HG03520 (cell line): ENCODE measurements around the gene APRT.
A peak's percentile ranks its signal among the peaks of the same experiment; 100 is the strongest.

ENCODE experiments used
- ATAC-seq: cut with Tn5 transposase; IDR thresholded peaks from one replicate; pipeline ENCODE4 v1.9.1; 2021; ENCODE audit warnings: mild to moderate bottlenecking, moderate library complexity; ENCODE audit not compliant: unreplicated experiment

The APRT gene, protein sequence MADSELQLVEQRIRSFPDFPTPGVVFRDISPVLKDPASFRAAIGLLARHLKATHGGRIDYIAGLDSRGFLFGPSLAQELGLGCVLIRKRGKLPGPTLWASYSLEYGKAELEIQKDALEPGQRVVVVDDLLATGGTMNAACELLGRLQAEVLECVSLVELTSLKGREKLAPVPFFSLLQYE

DNA sequence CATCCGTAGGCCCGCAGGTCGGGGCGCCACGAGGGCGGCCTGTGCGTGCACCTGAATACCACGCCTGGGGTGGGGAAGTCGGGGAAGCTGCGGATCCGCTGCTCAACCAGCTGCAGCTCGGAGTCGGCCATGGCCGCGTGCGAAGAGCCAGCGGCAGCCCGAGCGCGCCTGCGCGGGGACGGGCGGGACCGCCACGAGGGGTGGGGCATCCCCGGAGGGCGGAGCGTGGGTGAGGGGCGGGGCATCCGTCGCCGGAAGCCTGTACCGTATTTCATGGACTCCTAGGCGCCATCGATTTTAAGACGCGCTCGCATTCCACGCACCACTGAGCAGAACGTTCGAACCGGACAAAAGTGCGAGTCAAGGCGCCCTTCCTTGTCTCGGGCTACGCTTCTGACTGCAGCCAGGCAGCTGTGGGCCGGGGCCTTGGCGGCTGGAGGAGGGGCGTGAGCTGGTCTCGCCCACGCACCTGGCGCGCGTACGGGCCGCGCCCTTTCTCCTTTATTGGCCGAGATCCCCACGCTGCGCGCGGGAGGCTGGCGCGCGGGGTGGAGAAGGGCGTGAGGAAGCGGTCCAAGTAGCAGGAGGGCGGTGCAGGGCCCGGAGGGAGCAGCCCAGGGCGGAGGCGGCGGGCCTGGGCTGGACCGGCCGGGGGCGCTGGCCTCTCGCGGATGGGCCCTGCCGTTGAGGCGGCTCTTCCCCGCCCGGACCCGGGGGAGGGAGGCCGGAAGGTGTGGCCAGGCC, at the start of gene APRT:
Gene APRT, minus strand, starts transcription at position 160 of the 744 bp plus-strand sequence. Its CDS starts 29 bp downstream, at position 131.
- ATAC-seq: peak; percentile 54

DNA sequence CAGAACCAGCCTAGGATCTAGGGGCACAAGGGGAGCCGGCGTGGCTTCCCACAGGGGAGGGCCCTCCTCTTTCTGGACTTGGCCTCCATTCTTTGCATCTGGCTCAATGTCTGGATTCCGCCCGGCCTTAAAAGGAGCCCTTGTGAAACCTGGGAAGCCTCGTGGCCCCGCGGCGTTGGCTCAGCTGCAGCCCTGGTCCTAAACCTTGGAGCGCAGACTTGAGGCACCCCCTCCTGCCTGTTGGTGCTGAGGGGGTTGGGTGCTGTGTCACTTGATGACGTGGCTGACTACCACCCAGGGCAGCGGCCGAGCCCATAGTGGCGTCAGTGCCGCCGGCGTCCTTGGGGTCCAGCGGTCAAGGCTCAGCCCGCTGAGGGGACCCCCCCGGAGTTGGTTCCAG, 49.6 kb upstream of the APRT start:
- ATAC-seq: no peak

DNA sequence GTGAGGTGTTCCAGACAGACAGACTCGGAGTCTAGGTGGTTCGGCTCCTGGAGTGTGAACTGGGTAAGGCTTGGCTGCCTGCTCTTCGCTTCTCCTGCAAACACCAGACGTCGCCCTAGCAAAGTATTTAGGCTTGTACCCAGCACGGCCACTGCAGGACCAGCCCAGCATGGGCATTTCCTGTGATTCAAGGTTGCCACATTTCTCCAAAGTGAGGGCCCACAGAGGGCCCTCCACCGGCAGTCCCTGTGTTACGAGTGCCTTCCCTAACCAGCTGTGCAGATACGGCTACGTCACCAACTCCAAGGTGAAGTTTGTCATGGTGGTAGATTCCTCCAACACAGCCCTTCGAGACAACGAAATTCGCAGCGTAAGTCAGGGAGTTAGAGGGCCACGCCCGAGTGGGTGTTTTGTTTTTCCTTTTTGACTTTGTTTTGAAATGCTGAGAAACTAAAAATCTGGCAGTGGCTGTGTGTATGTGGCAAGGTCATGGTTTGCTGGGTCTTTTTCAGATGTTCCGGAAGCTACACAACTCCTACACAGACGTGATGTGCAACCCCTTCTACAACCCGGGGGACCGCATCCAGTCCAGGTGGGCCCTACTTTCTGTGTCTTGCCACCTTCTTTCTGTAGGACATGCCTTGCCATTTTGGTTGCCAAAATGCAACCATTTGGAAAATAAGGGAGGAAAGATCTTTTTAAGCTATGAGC, 47.8 kb upstream of the APRT start:
- no peak for ATAC-seq

DNA sequence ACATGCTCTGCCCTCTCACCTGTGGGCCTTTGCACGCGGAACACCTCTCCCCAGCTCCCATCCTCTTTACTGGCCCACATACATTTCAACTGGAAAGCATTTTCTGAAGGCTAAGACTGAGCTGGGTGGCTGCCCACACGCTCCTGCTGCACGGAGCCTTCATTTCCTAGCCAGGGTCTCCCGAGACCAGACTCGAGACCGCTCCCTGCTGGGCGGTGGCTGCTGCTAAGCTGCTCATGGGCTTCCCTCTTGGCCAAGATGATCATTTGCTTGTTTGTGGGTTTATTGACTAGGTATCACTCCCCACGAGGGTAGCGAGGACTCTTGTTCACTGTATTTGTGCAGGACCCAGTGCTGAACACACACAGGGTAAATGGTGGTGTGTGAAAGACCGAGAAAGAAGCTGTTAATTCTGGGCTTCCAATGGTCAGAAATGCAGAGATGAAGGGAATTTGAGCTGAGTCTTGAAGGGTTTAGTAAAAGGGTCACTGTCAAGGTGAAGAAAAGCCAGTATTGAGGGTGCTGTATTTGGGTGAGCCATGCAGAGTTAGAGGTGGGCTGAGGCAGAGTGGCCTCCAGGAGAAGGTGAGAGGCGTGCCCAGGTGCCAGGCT, 46.1 kb upstream of the APRT start:
- ATAC-seq: no peak

DNA sequence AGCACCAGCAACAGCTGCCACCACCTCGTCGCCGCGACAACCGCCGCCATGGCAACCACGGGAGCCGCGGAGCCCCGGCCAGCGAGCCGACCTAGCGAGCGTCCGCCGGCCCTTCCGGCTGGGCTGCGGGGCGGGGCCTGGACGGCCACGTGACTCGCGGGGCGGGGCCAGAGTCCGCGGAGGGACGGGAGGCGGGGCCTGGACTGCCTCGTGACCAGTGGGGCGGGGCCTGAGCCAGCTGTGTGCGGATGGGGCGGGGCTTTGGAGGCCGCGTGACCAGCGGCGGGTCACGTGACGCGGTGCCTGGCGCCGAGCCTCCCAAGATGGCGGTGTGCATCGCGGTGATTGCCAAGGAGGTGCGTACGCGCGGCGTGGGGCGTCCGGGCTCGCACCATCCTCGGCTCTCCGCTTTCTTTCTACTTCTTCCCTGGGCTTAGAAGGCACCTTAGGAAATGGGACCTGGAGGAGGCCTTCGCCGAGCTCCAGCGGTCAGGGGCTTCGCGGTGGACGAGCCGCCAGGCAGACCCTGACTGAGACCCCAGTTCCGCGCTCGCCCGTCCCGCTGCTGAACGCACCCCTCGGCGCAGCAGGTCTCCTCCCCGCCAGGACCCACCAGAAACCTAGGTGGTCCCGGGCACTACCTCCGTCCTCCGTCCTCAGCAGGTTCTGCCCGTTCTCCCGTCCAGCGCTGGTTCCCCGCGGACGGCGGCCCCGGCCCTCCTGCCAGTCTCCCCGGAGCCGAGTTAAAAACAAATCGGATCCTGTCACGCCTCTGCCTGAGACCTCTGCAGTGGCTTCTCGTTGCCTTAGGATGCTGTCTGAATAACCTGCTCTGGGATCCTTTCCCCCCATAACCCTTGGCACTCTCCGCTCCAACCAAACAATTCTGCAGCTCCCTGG, 45.4 kb upstream of the APRT start, which contains the start of the genes GALNS and TRAPPC2L:
Gene GALNS, minus strand, starts transcription at position 120 of the 900 bp plus-strand sequence. Its CDS starts 70 bp downstream, at position 50.
Gene TRAPPC2L, plus strand, starts transcription at position 300 of the 900 bp plus-strand sequence. Its CDS starts 24 bp downstream, at position 324.
- ATAC-seq: peak; percentile 74

DNA sequence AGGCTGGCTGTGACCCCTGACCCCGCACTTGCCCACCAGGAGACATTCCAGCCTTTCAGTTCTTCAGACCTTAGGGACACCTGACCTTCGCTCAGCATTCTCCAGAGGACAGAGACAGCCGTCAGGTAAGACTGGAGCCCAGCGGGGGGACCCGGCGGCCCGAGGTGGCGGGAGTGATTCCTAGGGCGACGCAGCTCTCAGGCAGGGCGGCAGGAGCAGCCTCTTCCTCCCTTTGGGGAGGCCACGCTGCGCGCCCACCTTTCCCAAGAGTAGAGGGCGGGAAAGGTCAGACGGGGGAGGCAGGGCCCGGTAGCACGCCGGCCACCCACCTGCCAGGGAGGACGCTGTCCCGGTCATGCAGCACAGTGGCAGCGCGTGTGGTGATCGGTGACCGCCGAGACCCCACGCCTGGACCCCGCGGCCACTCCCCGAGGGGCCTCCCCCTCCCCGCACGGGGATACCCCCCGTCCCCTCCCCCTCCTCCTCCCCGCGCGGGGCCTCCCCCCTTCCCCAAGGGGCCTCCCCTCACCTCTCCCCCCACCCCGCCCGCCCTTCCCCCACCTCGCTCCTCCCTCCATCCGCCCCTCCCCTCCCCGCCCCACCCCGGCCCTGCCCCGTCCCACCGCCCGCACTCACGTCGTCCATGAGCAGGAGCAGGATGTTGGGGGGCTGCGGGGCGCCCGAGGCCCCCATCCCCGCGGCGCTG, 44.5 kb upstream of the APRT start:
- no peak for ATAC-seq

DNA sequence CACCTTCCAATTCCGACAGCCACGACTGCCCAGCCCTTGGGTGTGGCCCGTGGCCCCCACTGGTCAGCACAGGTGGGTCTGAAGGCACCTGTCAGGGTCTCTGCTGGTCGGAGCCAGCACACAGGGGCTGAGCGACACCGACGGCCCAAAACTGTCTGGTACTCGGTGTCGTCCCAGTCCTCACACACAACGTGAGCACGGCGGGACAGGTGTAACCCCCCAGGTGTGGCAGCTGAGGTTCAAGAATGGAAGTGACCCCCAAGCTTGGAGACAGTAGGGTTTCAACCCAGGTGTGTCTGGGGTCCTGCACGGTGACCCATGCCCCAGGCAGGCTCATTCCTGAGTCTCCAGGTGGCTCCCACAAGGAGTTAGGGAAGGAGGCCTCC, 44.0 kb upstream of the APRT start:
- no peak for ATAC-seq

DNA sequence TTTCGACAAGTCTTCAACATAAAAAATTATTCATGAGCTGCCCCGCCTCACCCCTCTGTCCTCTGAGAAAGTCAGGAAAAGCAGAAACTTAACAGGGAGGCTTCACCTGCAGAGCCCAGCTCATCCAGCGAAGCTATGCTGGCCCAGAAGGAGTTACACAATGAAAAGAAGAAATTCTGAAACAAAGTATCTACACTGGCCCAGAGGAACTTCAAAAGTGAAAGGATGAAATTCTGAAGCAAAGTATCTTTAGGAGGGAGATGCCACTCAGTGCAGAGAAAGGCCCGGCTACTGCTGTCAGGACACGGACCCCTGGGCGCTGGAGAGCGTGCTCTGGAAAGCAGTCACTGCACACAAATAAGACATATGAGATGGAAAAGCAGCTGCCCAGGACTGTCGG, 43.4 kb upstream of the APRT start:
- no peak for ATAC-seq

DNA sequence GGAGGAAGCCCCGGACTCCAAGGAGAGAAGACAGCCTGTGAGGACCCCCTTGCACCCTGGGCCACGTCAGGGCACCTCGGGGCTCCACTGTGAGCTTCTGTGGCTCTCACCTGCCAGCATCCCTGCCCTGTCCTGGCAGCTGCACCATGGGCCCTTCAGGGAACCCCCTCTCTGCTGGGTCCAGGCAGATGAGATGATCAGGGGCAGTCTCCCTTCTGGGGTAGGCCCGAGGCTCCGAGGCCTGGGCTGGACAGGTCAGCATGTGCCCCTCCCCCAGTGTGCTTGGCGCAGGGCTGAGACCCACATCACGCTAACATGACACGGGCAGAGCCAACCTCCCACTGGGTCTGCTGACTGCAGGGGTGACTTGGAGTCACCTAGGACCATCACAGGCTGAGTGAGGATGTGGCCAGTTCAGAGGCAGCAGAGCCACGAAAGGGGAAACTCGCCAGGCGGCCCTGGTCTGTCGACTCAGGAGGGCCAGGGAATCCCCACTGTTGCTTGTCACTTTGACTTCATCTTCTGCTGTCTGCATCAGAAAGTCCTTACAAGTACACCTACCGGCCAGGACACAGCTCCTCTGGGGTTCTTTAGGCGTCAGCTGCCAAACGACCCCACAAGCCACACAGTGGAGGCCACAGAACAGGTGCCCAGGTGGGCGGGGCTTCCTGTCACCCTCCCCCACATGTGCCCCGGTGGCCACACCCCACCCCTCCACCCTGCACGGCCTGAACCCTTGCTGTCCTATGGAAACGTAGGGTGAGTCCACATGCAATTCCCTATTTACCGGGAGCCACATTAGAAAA, 42.8 kb upstream of the APRT start:
- no peak for ATAC-seq

DNA sequence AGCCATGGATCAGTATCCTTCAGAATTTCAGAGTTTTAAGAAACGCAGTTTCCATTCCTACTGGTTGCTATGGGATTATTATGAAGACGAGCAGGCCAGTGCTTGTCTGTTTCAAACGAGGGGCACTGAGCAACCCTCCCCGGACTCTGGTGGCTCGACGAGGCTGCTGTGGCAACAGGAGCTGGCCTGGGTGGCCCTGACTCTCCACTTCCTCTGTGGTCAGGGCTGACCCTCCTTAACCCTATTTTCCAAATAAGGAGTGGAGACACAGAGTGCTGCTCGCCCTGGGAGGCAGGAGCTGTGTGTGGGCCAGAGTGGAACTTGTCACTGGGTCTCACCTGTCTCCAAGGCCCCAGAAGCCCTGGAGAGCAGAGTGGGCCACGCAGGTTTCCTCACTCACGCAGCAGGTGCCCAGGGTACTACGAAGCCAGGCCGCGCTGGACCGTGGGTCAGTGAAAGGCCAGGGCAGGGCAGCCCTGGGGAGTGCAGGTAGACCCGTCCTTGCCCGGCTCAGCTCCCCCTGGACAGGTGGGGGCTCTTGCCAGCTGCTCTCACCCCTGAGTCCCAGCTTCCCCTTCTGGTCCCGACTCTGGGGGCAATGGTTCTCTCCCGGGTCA, 41.7 kb upstream of the APRT start:
- ATAC-seq: no peak

DNA sequence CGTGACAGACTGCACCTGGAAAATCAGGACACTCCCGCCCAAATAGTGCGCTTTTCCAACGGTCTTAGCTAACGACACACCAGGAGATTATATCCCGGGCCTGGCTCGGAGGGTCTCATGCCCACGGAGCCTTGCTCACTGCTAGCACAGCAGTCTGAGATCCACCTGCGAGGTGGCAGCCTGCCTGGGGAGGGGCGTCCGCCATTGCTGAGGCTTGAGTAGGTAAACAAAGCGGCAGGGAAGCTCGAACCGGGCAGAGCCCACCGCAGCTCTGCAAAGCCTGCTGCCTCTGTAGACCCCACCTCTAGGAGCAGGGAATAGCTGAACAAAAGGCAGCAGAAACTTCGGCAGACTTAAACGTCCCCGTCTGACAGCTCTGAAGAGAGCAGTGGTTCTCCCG, 39.9 kb upstream of the APRT start:
- no peak for ATAC-seq

DNA sequence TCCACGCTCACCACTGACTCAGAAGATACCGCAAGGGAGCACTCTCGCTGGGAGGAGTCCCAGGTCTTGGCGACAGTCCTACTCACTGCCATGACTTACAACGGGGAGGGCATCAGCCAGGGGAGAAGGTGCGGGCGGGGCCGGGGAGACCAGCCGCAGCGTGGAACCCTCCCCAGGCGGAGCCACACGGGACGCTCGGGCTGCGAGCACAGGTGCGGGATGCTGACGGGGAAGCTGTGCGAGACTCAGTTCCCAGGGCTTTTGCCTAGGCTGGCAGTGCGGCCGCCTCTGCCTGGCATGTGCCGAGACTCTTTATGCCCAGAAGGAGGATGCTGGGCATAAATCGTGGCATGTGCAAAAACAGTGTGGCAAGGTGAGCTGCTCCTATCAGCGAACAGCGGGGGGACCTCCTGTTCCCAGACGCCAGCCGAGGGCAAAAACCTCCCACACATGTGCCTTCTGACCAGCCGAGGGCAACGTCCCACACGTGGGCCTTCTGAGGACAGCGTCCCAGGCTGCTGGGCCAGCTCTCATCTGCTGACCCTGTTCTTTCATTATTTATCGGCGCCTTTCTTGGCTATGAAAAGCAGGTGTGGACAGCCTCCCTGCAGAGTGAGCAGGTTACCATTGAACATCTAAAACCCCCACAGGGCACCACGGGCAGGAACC, 38.9 kb upstream of the APRT start:
- ATAC-seq: no peak

DNA sequence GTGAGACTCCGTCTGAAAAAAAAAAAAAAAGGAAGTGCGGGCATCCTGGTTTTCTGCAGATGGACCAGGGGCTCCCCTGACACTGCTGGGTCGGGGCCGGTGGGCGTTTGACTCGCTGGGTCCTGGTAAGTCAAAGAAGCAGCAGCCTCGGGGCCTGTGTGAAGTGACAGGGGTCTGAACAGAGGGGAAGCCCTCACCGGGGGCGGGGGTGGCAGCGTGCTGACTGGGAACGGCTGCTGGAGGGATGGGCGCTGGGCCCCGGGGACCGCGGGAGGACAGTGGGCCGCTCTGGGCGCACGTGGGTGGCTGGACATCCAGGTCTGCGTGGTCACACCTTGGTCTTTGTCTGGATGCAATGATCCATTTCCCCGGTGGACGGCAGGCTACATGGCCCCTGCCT, 36.8 kb upstream of the APRT start:
- no peak for ATAC-seq

DNA sequence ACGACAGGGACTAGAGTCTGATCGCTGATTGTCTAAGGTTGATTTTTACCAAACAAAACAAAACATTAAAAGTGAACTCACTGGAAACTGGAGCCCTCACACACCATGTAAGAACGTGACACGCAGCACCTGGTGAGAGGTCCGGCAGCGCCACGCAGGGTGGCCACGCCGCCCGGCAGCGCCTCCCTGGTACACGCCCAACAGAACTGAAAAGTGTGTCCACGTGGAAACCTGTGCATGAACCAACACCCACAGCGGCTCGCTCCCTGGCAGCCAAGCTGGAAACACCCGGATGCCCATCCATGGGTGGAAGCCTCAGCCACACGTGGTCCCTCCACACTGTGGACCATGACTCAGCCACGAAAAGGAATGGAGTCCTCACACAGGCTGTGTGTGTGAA, 35.9 kb upstream of the APRT start:
- ATAC-seq: no peak

DNA sequence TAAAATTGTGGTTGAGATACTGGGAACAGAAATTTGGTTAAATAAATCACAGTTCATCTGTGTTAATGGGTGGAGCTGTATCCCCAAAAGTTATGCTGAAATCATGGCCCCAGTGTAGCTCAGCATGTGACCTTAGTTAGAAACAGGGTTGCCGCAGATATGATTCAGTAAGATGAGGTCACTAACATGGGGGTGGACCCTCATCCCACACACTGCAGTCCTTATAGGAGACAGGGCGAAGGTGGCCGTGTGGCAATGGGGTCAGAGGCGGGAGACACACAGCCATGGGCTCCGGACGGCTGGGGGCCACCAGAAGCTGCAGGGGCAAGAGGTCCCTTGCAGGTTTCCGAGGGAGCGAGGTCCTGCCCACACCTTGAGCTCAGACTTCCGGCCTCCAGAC, 34.4 kb upstream of the APRT start:
- no peak for ATAC-seq

DNA sequence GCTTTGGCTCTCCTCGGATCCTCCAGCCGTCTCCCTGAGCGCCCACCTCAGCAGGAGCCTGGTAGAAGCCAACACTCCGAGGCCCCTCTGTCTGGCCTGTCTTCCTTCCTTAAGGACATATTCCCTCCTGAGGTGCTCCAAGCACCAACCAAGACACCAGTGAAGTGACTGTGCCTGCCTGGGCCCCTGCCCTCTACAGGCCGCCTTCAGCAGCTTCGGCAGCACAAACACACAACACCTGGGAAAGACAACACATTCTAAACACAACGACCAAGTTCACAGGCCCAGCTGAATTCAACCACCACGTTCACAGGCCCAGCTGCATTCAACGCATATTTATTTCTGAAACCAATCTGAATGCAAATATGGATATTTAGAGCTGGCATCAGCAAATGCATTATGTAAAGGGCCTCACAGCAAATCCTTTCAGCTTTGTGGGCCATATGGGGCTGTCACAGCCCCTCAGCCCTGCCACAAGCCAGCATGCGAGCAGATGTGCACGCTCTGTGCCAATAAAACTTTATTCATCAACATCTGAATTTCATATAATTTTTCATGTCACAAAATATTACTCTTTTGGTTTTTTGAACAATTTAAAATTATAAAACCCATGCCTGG, 32.8 kb upstream of the APRT start:
- no peak for ATAC-seq

DNA sequence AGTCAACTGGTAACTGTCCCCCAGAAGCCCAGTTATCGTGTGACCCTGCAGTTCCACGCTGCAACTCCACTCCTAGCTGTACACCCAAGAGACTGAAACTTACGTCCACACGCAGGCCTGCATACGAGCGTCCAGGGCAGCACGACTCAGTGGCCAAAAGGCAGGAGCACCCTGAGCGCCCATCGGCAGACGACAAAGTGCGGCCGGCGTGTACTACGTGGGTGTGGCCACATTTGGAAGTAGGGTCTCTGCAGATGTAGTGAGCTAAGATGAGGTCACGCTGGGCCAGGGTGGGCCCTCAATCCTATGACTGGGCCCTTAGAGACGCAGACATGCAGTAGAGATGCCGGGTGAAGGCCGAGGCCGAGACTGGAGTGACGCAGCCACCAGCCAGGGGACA, 31.5 kb upstream of the APRT start:
- no peak for ATAC-seq

DNA sequence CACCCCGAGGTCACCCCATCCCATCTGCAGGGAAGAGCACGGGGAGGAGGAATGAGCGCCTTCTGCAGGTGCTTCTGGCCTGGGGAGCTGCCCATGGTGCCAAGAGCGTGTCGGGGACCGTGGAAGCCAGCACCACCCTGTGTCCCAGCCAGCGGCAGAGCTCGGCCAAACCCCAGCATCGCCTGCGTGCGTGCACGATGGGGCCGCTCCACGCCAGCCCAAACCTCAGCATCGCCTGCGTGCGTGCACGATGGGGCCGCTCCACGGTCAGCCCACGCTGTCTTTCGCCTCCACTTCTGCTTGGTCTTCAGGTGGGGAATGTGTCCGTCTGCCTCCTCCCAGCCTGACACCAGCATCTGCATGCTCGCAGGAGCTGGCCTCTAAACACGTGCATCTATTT, 31.1 kb upstream of the APRT start:
- no peak for ATAC-seq
